GM12891 (cell line): ENCODE results near the gene ACAT2.

ENCODE experiments used
- POLR2A ChIP-seq: IDR thresholded peaks from 2 replicates; pipeline ENCODE4 v1.6.1; 2011; ENCODE audit warnings: low read depth, low read length, control low read depth
- POLR2AphosphoS5 ChIP-seq: IDR thresholded peaks from 2 replicates; pipeline ENCODE4 v1.6.1; 2011; ENCODE audit warnings: low read depth, low read length, control low read depth
- TAF1 ChIP-seq: IDR thresholded peaks from 2 replicates; pipeline ENCODE4 v1.6.1; 2011; ENCODE audit warnings: low read depth, low read length, control low read depth

DNA sequence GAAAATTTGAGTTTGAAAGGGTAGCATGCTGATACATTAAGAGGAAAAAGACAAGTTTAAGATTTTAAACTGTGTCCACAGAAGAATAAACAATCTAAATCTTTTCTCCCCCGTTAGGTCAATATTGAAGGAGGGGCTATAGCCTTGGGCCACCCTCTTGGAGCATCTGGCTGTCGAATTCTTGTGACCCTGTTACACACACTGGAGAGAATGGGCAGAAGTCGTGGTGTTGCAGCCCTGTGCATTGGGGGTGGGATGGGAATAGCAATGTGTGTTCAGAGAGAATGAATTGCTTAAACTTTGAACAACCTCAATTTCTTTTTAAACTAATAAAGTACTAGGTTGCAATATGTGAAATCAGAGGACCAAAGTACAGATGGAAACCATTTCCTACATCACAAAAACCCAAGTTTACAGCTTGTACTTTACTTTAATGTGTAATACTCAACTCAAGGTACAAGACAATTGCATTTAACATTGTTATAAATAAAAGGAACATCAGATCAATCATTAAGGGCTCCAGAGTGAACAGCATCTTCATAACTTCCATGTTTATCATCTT, 16.8 kb downstream of the ACAT2 start:
- no peak for TF ChIP-seq TAF1
- no peak for TF ChIP-seq POLR2A
- TF ChIP-seq POLR2AphosphoS5 = no peak
